ENCODE data around the gene ANO10. TPM values are rescaled to one million over a fixed set of nuclear protein-coding genes. Genes with fewer than 3 reads are reported as not detected.

ANO10 gene
- total RNA-seq, 1 donor from 2014 or later, result 46.6 TPM

DNA sequence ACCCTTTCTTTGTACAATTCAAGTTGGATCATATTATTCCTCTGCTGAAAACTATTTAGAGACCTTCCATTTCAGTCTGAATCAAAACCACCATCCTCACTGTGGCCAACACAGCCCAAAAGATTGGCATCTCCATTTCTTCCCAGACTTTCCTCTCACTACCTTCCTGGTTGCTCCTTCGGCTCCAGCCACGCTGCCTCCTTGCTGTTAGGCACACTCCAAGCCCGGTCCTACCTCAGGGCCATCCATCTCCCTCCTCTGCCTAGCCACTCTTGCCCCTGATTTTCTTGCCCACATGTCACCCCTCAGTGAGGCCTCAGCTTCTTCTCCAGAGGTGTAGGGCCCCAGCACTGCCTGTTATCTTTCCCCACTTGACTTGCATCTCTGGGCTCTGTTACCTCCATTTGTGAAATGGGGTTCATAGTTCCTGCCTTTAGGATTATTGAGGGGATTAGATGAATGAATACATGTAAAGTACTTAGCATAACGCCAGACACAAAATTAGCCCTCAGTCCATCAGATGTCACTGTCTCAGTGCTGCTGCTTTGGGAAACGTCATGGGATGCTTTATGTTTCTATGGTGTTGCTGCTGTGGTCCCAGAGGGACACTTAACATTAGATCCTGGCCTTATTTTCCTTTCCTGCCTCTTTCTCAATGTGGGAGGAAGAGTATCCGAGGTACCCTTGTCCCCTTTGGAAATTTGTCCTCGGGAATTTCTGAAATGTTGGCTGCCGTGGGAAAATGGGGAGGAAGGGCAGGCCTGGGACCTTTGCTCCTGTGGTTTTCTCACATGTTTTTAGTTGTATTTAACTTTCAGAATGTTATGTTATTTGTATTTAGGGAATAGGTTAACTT is 304.1 kb downstream of the ANO10 start:
- no peak for DNase-seq (ENCODE audit: low spot score)

DNA sequence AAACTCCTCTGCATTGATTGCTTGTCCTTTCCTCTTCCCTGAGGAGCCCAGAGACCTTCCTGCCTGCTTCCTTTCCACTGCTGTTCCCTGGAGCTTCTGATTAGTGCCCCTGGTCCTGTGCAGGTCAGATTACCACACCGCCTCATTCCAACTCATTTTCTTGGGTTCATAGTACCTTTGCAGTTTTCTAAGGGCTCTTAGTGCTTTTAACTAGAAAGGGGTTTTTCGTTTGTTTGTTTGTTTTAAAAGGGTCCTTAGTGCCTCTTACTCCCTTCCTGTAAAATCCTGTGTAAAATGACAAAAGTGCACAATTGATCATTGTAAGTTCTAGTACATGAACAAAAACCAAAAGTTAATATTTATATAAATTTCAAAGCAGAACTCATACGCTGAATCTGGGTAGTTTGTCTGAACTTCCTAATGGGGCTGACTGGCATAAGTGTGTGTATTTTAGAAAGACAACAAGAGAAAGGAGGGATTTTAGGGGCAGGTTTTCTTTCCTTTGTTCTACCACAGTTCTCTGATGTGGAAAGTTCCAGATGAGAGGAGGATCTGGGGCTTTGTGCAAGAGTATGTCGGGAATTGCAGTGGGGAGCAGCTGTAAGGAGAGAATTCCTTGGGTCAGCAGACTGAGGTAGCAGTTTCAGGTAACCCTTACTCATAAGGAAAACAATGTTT is 304.9 kb downstream of the ANO10 start:
- DNase-seq (ENCODE audit: low spot score), result no peak

Other genes with a start within 250 kb of the ANO10 start
- 19.7 TPM for gene ABHD5, start 68.9 kb upstream of the ANO10 start, total RNA-seq

Data from mucosa of gallbladder (tissue), 1 donor.